ENCODE results near the gene UEVLD.
"Not testable (repeated sequence)": the region's sequence is repeated elsewhere in the genome, so short reads cannot be mapped to it uniquely, and the experiment has no call there.

The UEVLD gene

GRCh38 chr11:18615628-18616392 lies 27.3 kb upstream of the UEVLD start:
- no peaks in the 10 kb centered on the region for H3K27me3 ChIP-seq (ENCODE audit: control insufficient read depth, insufficient read depth, low read length)
- H3K27ac ChIP-seq (ENCODE audit: low read length), result no peak overlapping the region
- no peak for DNase-seq (ENCODE audit: low read depth, low spot score)
- H3K9me3 ChIP-seq (ENCODE audit: control insufficient read depth, insufficient read depth, low read length), result no peaks in the 10 kb centered on the region
- no peaks in the 10 kb centered on the region for H3K4me1 ChIP-seq (ENCODE audit: control insufficient read depth, insufficient read depth, low read length)
- H3K4me3 ChIP-seq (ENCODE audit: low read length), result no peak overlapping the region
- H3K36me3 ChIP-seq (ENCODE audit: control insufficient read depth, insufficient read depth, low read length), result peaks cover 6% of the 10 kb centered on the region; the same call in 1 of the 2 replicates
- no CpG with 5 or more reads among the region's 11 CpGs for WGBS (ENCODE audit: insufficient coverage, insufficient read length)

DNA sequence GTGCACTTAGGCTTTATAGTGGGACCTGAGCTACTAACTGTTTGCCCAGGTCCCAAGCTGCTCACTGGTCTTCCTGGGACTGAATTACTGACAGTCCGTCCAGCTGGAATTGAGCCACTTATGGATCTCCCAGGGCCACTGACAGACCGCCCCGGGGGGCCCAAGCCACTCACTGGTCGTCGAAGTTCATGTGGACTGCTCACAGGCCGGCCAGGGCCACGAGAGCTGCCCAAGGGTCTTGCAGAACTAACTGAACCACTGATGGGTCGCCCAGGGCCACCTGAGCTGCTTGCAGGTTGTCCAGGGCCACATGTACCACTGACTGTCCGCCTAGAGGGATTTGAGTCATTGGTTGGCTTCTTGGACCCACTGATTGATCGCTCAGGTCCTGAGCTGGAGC lies 26.1 kb upstream of the UEVLD start:
- H3K4me1 ChIP-seq (ENCODE audit: control insufficient read depth, insufficient read depth, low read length), result no peaks in the 10 kb centered on the region
- DNase-seq (ENCODE audit: low read depth, low spot score), result no peak
- H3K27ac ChIP-seq (ENCODE audit: low read length), result no peak overlapping the region
- no peaks in the 10 kb centered on the region for H3K9me3 ChIP-seq (ENCODE audit: control insufficient read depth, insufficient read depth, low read length)
- H3K27me3 ChIP-seq (ENCODE audit: control insufficient read depth, insufficient read depth, low read length), result no peaks in the 10 kb centered on the region
- H3K36me3 ChIP-seq (ENCODE audit: control insufficient read depth, insufficient read depth, low read length), result peaks cover 6% of the 10 kb centered on the region; the same call in 1 of the 2 replicates
- no CpG with 5 or more reads among the region's 10 CpGs for WGBS (ENCODE audit: insufficient coverage, insufficient read length)
- no peak overlapping the region for H3K4me3 ChIP-seq (ENCODE audit: low read length)

GRCh38 chr11:18612394-18612793 lies 23.9 kb upstream of the UEVLD start:
- H3K36me3 ChIP-seq (ENCODE audit: control insufficient read depth, insufficient read depth, low read length), result peaks cover 6% of the 10 kb centered on the region; the same call in 1 of the 2 replicates
- no peaks in the 10 kb centered on the region for H3K27me3 ChIP-seq (ENCODE audit: control insufficient read depth, insufficient read depth, low read length)
- H3K4me1 ChIP-seq (ENCODE audit: control insufficient read depth, insufficient read depth, low read length), result no peaks in the 10 kb centered on the region
- H3K9me3 ChIP-seq (ENCODE audit: control insufficient read depth, insufficient read depth, low read length), result no peaks in the 10 kb centered on the region
- DNase-seq (ENCODE audit: low read depth, low spot score), result no peak
- no peak overlapping the region for H3K4me3 ChIP-seq (ENCODE audit: low read length)
- no peak overlapping the region for H3K27ac ChIP-seq (ENCODE audit: low read length)
- no CpG with 5 or more reads among the region's 4 CpGs for WGBS (ENCODE audit: insufficient coverage, insufficient read length)

DNA sequence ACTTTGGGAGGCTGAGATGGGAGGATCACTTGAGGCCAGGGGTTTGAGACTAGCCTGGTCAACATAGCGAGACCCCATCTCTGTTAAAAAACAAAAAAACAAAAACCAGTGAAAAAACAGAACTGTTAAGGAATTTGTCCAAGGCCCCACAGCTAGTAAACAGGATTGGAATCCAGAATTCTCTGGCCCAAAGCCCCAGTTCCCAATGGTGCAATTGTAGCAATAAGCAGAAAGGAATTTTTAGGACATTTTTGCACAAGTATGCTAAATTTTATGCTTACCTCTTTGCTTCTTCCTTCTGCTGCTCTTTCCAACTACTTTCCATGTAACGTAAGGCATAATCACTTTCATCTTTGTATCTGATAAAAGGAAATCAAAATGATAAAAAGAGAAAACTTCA lies 22.7 kb upstream of the UEVLD start:
- H3K4me1 ChIP-seq (ENCODE audit: control insufficient read depth, insufficient read depth, low read length), result no peaks in the 10 kb centered on the region
- DNase-seq (ENCODE audit: low read depth, low spot score), result no peak
- no CpG with 5 or more reads among the region's 2 CpGs for WGBS (ENCODE audit: insufficient coverage, insufficient read length)
- peaks cover 6% of the 10 kb centered on the region; the same call in 1 of the 2 replicates for H3K36me3 ChIP-seq (ENCODE audit: control insufficient read depth, insufficient read depth, low read length)
- H3K27me3 ChIP-seq (ENCODE audit: control insufficient read depth, insufficient read depth, low read length), result no peaks in the 10 kb centered on the region
- no peak overlapping the region for H3K27ac ChIP-seq (ENCODE audit: low read length)
- no peaks in the 10 kb centered on the region for H3K9me3 ChIP-seq (ENCODE audit: control insufficient read depth, insufficient read depth, low read length)
- no peak overlapping the region for H3K4me3 ChIP-seq (ENCODE audit: low read length)

DNA sequence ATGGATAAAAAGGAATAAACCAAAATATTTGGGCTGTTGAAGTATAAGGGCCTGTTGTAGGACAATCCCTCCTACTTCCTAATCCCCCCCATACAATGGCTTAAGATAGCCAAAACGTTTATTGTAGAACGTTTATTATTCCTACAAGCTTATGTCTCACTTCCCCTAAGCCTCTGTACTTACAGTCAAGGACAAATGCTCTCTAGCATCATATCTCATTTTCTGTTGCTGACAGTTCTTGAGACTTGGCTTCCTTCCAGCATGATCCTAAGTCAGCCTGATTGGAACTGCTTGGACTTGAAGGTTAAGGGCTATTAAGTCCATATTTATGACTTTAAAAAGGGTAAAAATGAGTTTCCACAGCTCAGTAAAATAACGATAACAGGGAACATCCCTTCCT lies 19.8 kb upstream of the UEVLD start:
- no CpG with 5 or more reads among the region's 3 CpGs for WGBS (ENCODE audit: insufficient coverage, insufficient read length)
- Histone ChIP-seq H3K4me1 (ENCODE audit: control insufficient read depth, insufficient read depth, low read length) (no peaks in the 10 kb centered on the region; the same call in 1 of the 2 replicates), H3K4me3 (ENCODE audit: low read length) (no peak overlapping the region), H3K27me3 (ENCODE audit: control insufficient read depth, insufficient read depth, low read length) (no peaks in the 10 kb centered on the region), H3K27ac (ENCODE audit: low read length) (no peak overlapping the region), H3K36me3 (ENCODE audit: control insufficient read depth, insufficient read depth, low read length) (no peaks in the 10 kb centered on the region; the same call in 1 of the 2 replicates), H3K9me3 (ENCODE audit: control insufficient read depth, insufficient read depth, low read length) (no peaks in the 10 kb centered on the region)
- no peak for DNase-seq (ENCODE audit: low read depth, low spot score)

DNA sequence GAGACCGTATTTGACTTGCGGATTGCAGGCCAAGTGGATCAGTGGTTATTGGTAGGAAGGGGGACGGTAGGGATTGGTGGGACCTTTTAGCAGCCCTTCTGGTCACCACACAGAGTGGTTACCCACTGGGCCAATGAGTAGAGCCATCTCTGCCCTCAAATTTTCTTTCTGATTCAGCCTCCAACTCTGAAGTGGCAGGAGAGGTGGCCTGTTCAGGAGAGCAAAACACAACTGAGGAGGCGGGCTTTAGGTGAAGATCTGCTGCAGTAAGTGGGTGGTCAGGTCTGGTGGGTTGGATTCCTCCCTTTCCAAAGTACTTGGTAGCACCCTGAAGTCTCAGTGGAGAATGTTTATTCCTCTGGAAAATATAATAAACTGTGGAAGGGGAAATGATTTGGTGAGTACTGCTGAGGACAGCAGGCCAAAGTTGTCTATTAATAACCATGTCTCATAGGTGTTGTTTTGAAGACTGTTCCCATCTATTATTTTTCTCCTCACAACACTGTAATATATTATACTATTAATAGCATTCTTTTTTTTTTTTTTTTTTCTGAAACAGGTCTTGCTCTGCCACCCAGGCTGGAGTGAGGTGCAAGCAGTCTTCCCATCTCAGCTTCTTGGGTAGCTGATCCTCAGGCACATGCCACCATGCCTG lies 12.5 kb upstream of the UEVLD start:
- no peak for DNase-seq (ENCODE audit: low read depth, low spot score)
- H3K36me3 ChIP-seq (ENCODE audit: control insufficient read depth, insufficient read depth, low read length), result peaks cover 4% of the 10 kb centered on the region; the same call in 1 of the 2 replicates
- WGBS (ENCODE audit: insufficient coverage, insufficient read length), result no CpG with 5 or more reads among the region's 4 CpGs
- H3K9me3 ChIP-seq (ENCODE audit: control insufficient read depth, insufficient read depth, low read length), result no peaks in the 10 kb centered on the region
- H3K27me3 ChIP-seq (ENCODE audit: control insufficient read depth, insufficient read depth, low read length), result no peaks in the 10 kb centered on the region
- no peaks in the 10 kb centered on the region; the same call in 1 of the 2 replicates for H3K4me1 ChIP-seq (ENCODE audit: control insufficient read depth, insufficient read depth, low read length)
- no peak overlapping the region for H3K27ac ChIP-seq (ENCODE audit: low read length)
- no peak overlapping the region for H3K4me3 ChIP-seq (ENCODE audit: low read length)

DNA sequence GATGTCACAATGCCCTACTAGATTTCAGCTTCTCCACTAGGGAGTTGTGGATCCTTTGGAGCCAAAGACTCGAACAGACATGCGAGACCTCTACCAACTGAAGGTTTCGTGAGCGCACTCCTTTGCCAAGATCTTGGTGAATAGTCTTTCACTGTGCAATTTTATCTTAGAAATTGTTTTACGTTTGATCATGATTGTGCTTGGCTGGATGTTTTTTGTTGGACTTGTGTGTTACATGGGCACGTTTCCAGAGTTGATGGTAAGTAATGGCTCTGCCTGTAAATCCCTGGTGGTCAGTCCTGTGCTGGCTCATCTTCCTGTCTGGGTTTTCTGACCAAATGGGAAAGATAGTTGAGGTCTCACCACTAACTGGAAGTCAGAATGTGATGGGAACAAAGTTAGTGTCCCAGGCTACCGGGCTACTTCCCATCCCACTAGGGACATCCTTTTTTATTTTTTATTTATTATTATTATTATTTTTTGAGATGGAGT lies 11.3 kb upstream of the UEVLD start, which contains the start of gene MISFA:
MISFA (plus strand) TSS at position 51 of the 492 bp plus-strand sequence; CDS start at position 191, 140 bp downstream.
- Histone ChIP-seq H3K4me3 (ENCODE audit: low read length) (no peak within 1 kb of the TSS), H3K4me1 (ENCODE audit: control insufficient read depth, insufficient read depth, low read length) (no peaks in the 10 kb centered on the region; the same call in 1 of the 2 replicates), H3K27ac (ENCODE audit: low read length) (no peak within 1 kb of the TSS), H3K9me3 (ENCODE audit: control insufficient read depth, insufficient read depth, low read length) (no peaks in the 10 kb centered on the region), H3K27me3 (ENCODE audit: control insufficient read depth, insufficient read depth, low read length) (no peaks in the 10 kb centered on the region), H3K36me3 (ENCODE audit: control insufficient read depth, insufficient read depth, low read length) (peaks cover 7% of the 10 kb centered on the region; the same call in 1 of the 2 replicates)
- no CpG with 5 or more reads among the region's 7 CpGs for WGBS (ENCODE audit: insufficient coverage, insufficient read length)
- DNase-seq (ENCODE audit: low read depth, low spot score), result no peak

DNA sequence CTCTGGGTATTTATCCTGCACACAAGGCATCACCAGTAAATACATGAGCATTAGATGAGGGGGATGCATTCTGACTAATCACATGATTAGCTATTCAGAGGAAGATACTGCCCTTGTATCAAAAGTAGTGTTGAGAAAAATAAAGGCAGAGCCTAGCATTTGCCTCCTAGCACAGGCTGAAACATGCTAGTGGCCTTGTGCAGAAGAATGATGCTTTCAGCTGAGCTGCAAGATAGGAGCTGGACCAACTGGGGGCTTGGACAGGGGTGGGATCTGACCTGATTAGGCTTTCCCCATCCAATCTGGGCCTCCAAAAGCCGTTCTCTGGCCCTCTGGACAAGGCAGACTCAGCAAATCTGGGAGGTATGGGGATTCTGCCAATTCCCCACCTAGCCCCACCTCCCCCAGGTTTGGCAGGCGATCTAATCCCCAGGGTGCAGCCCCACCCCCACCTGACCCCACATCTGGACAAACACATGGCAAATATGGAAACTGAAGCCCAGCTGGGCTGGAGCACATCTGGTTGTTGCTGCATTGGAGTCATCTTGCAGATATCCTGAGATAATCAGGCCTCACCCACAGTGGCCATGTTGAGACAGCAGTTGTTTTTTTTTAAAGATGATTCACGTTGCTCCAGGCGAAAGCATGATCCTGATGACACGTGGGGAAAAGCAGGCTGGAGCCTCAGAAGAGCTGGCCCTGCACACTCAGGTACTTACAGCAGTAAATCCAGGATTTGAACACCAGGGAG lies 6.6 kb upstream of the UEVLD start:
- Histone ChIP-seq H3K27ac (ENCODE audit: low read length) (no peak overlapping the region), H3K4me1 (ENCODE audit: control insufficient read depth, insufficient read depth, low read length) (no peaks in the 10 kb centered on the region), H3K36me3 (ENCODE audit: control insufficient read depth, insufficient read depth, low read length) (peaks cover 7% of the 10 kb centered on the region; the same call in 1 of the 2 replicates), H3K4me3 (ENCODE audit: low read length) (no peak overlapping the region), H3K9me3 (ENCODE audit: control insufficient read depth, insufficient read depth, low read length) (no peaks in the 10 kb centered on the region), H3K27me3 (ENCODE audit: control insufficient read depth, insufficient read depth, low read length) (no peaks in the 10 kb centered on the region)
- WGBS (ENCODE audit: insufficient coverage, insufficient read length), result no CpG with 5 or more reads among the region's 5 CpGs
- no peak for DNase-seq (ENCODE audit: low read depth, low spot score)

GRCh38 chr11:18594088-18594487 lies 5.6 kb upstream of the UEVLD start:
- no CpG with 5 or more reads among the region's 5 CpGs for WGBS (ENCODE audit: insufficient coverage, insufficient read length)
- not testable (repeated sequence) for DNase-seq (ENCODE audit: low read depth, low spot score); H3K36me3 ChIP-seq (ENCODE audit: control insufficient read depth, insufficient read depth, low read length)

GRCh38 chr11:18590571-18590970 lies 2.0 kb upstream of the UEVLD start:
- H3K27ac ChIP-seq (ENCODE audit: low read length), result no peak overlapping the region
- no CpG with 5 or more reads among the region's 2 CpGs for WGBS (ENCODE audit: insufficient coverage, insufficient read length)
- no peaks in the 10 kb centered on the region for H3K27me3 ChIP-seq (ENCODE audit: control insufficient read depth, insufficient read depth, low read length)
- no peak for DNase-seq (ENCODE audit: low read depth, low spot score)
- H3K4me1 ChIP-seq (ENCODE audit: control insufficient read depth, insufficient read depth, low read length), result no peaks in the 10 kb centered on the region; the same call in 1 of the 2 replicates
- H3K9me3 ChIP-seq (ENCODE audit: control insufficient read depth, insufficient read depth, low read length), result no peaks in the 10 kb centered on the region
- H3K36me3 ChIP-seq (ENCODE audit: control insufficient read depth, insufficient read depth, low read length), result peaks cover 2% of the 10 kb centered on the region; the same call in 1 of the 2 replicates
- no peak overlapping the region for H3K4me3 ChIP-seq (ENCODE audit: low read length)

More at GRCh38 chr11:18594088-18594487, 5.6 kb upstream of the UEVLD start:
- H3K9me3 ChIP-seq (ENCODE audit: control insufficient read depth, insufficient read depth, low read length); H3K27me3 ChIP-seq (ENCODE audit: control insufficient read depth, insufficient read depth, low read length); H3K4me1 ChIP-seq (ENCODE audit: control insufficient read depth, insufficient read depth, low read length); H3K4me3 ChIP-seq (ENCODE audit: low read length); H3K27ac ChIP-seq (ENCODE audit: low read length): not testable (repeated sequence)
